Measurements from ENCODE around the gene VRK2. TPM values are rescaled to one million over a fixed set of nuclear protein-coding genes. Genes with fewer than 3 reads are reported as not detected.

Gene VRK2
- total and polyA plus RNA-seq, 4 donors: 10.1 to 22.3 (median 16.5) TPM

DNA sequence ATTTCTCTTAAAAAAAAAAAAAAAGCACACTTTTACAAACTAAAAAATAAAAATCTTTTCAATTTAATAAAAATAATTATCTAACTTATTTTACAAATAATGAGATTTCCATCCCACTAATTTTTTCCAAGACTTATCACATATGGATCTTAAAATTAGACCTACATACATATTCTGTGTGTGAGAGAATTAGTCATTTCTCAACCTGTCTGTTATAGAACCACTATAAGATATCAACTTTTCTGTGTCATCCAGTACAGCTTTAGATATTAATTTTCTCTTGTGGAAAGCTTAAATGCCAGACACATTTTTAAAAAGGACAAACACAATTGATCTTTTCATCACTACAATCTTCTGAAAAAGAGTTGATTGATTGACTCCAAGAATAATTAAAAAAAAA, 156.4 kb downstream of the VRK2 start:
- no peaks in the 10 kb centered on the region for H3K9me3 ChIP-seq (ENCODE audit: control insufficient read depth, low read length)

DNA sequence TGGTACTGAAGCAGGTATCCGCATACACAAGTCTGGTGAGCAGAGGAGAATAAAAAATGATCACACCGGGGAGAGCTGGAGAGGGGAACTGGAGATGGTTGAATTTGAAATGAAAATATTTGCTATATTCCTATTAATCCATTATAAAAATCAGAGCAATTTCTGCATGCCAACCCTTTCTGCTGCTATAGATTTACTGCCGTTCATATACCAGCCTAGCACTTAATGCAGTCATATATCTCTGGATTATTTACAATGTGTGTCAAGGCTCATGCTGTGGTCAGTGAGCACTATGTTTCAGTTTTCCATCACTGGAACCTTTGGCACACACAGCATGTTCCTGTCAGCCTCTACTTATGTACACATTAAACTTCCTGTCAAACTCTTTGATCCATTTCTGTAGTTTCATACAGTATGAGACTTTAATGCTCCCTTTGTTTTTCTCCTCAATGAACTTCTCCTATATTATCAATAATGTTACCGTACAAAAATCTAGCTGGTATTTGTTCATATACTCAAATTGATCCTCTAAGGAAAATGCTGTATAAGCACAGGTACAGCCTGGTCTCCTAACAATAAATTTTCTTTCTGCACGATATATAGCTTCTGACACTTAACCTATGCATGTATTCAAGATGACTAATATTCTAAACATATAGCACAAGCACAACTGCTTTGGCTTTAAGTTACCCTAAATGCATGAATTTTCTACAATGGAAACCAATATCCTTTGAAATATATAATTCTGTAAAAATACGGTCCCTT, 157.8 kb downstream of the VRK2 start:
- Histone ChIP-seq H3K4me3 (ENCODE audit: low read length in 2 of 2) (no peak overlapping the region), H3K36me3 (ENCODE audit: control insufficient read depth in 1 of 2, insufficient read depth in 2 of 2, low read length in 1 of 2) (no peaks in the 10 kb centered on the region), H3K9me3 (ENCODE audit: control insufficient read depth, low read length) (no peaks in the 10 kb centered on the region), H3K27me3 (ENCODE audit: control insufficient read depth in 1 of 2, insufficient read depth in 2 of 2, low read length in 1 of 2) (no peaks in the 10 kb centered on the region), H3K4me1 (ENCODE audit: control insufficient read depth in 1 of 2, insufficient read depth in 2 of 2, low read length in 2 of 2) (no peaks in the 10 kb centered on the region), H3K27ac (ENCODE audit: low read depth in 1 of 2, low read length in 2 of 2) (no peak overlapping the region)
- DNase-seq (no peak), ATAC-seq (ENCODE audit: low FRiP score) (no peak)
- 62 to 73% methylated on average over 6 of the region's 6 CpGs for WGBS, 2 donors
- intact Hi-C loops (cut with DNase I): no loop called here

More for the DNA sequence above, 156.4 kb downstream of the VRK2 start:
- Histone ChIP-seq H3K36me3 (ENCODE audit: control insufficient read depth in 1 of 2, insufficient read depth in 2 of 2, low read length in 1 of 2) (no peaks in the 10 kb centered on the region), H3K27ac (ENCODE audit: low read depth in 1 of 2, low read length in 2 of 2) (no peak overlapping the region), H3K27me3 (ENCODE audit: control insufficient read depth in 1 of 2, insufficient read depth in 2 of 2, low read length in 1 of 2) (no peaks in the 10 kb centered on the region), H3K4me1 (ENCODE audit: control insufficient read depth in 1 of 2, insufficient read depth in 2 of 2, low read length in 2 of 2) (no peaks in the 10 kb centered on the region), H3K4me3 (ENCODE audit: low read length in 2 of 2) (no peak overlapping the region)
- intact Hi-C loops (cut with DNase I): no loop called here
- ATAC-seq (ENCODE audit: low FRiP score): no peak
- DNase-seq: no peak

DNA sequence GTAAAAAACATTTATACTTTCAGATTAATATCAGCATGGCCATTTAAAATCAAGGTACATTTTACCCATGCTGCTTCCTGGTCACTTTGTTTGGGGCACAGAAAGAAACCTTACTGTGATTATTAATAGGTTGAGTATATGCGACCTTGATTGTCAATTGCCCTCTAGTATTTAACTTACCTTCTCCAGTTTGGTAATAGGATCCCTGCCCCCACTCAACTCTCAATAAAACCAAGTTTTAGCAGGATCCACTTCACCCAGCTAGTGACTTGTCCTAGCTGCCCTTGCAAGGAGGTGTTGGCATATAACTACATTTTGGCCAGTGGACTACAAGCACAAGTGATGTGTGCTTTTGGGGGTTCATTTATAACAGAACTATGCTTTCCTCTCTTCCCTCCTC, 160.2 kb downstream of the VRK2 start:
- 90 to 100% methylated on average over 1 of the region's 1 CpG for WGBS, 2 donors
- Histone ChIP-seq H3K4me3 (ENCODE audit: low read length in 2 of 2) (no peak overlapping the region), H3K9me3 (ENCODE audit: control insufficient read depth, low read length) (peaks cover 2% of the 10 kb centered on the region), H3K27me3 (ENCODE audit: control insufficient read depth in 1 of 2, insufficient read depth in 2 of 2, low read length in 1 of 2) (no peaks in the 10 kb centered on the region), H3K27ac (ENCODE audit: low read depth in 1 of 2, low read length in 2 of 2) (no peak overlapping the region), H3K4me1 (ENCODE audit: control insufficient read depth in 1 of 2, insufficient read depth in 2 of 2, low read length in 2 of 2) (no peaks in the 10 kb centered on the region), H3K36me3 (ENCODE audit: control insufficient read depth in 1 of 2, insufficient read depth in 2 of 2, low read length in 1 of 2) (no peaks in the 10 kb centered on the region)
- ATAC-seq (ENCODE audit: low FRiP score) (no peak), DNase-seq (no peak)
- intact Hi-C loops (cut with DNase I): no loop called here

DNA sequence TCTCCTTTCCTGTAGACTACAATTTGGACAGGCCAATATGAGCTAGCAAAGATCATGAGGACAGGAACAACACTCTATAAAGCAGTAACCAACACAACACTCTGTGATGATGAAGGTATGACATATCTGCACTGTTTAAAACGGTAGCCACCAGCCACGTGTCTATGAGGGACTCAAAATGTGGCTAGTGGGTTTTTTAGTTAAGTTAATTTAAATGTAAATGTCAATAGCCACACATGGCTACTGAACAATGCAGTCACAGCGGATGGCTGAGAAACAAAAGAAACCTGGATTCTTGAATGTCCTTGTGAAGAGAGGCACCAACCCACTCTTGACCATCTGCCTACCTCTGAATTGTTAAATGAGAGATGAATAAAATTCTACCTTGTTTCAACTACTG, 160.6 kb downstream of the VRK2 start:
- Histone ChIP-seq H3K4me3 (ENCODE audit: low read length in 2 of 2) (no peak overlapping the region), H3K27ac (ENCODE audit: low read depth in 1 of 2, low read length in 2 of 2) (no peak overlapping the region), H3K4me1 (ENCODE audit: control insufficient read depth in 1 of 2, insufficient read depth in 2 of 2, low read length in 2 of 2) (no peaks in the 10 kb centered on the region), H3K36me3 (ENCODE audit: control insufficient read depth in 1 of 2, insufficient read depth in 2 of 2, low read length in 1 of 2) (no peaks in the 10 kb centered on the region), H3K9me3 (ENCODE audit: control insufficient read depth, low read length) (peaks cover 2% of the 10 kb centered on the region), H3K27me3 (ENCODE audit: control insufficient read depth in 1 of 2, insufficient read depth in 2 of 2, low read length in 1 of 2) (no peaks in the 10 kb centered on the region)
- 75 to 82% methylated on average over 3 of the region's 3 CpGs for WGBS, 2 donors
- DNase-seq: no peak
- intact Hi-C loops (cut with DNase I): no loop called here
- ATAC-seq (ENCODE audit: low FRiP score): no peak

Other genes with a start within 250 kb of the VRK2 start
- gene FANCL, start 194.5 kb downstream of the VRK2 start, total RNA-seq: 10 to 100 TPM; 20.4 to 28.6 TPM
- 10 to 100 TPM in 1 of 2 donors, 1 to 10 TPM in 1; 8.3 to 13.2 TPM for gene FANCL, start 194.5 kb downstream of the VRK2 start, polyA plus RNA-seq

All from aorta (tissue), 5 donors.